ENCODE measurements around the gene GRIA3.

Gene GRIA3

DNA sequence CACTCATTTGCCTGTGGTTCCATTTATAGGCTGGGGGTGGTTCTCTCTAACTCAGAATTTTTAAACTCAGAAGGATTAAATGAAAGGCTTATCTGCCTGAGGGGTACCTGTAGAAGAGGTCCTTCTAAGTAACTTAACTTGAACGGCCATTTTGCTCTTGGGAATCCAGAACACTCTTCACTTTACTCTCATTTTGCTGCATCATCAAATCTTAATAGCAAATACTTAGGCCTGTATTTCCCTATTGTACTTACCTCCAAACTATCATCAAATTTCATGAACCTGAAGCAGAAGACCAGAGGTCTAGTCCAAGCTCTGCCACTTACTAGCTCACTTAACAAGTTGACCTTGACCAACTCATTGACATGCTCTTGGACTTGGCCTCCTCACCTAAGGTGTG lies 70.4 kb downstream of the GRIA3 start:
- Histone ChIP-seq H3F3A (ENCODE audit: insufficient read depth, low read length) (no peaks in the 10 kb centered on the region), H3K36me3 (ENCODE audit: insufficient read depth, low read length) (no peaks in the 10 kb centered on the region), H2AFZ (ENCODE audit: low read length) (no peak overlapping the region), H3K4me1 (ENCODE audit: insufficient read depth, low read length, severe bottlenecking) (no peaks in the 10 kb centered on the region), H3K9me2 (ENCODE audit: low read depth, low read length) (no peaks in the 10 kb centered on the region), H3K27me3 (ENCODE audit: insufficient read depth, low read length) (no peaks in the 10 kb centered on the region), H3K9ac (ENCODE audit: low read length) (no peak overlapping the region), H3K4me2 (ENCODE audit: low read length) (no peak overlapping the region), H4K20me1 (ENCODE audit: insufficient read depth, low read length) (no peaks in the 10 kb centered on the region), H3K79me2 (ENCODE audit: insufficient read depth, low read length) (no peaks in the 10 kb centered on the region), H3K27ac (ENCODE audit: low read depth, low read length, poor library complexity, severe bottlenecking) (no peak overlapping the region), H3K4me3 (ENCODE audit: low read depth, low read length, poor library complexity, severe bottlenecking) (no peak overlapping the region), H3K9me3 (ENCODE audit: low read length) (no peaks in the 10 kb centered on the region)
- TF ChIP-seq EZH2 (IDR thresholded peaks at IDR 0.05; ENCODE audit: borderline replicate concordance, low read length) (no peak), CTCF (IDR thresholded peaks at IDR 0.05; ENCODE audit: low read length) (no peak)

DNA sequence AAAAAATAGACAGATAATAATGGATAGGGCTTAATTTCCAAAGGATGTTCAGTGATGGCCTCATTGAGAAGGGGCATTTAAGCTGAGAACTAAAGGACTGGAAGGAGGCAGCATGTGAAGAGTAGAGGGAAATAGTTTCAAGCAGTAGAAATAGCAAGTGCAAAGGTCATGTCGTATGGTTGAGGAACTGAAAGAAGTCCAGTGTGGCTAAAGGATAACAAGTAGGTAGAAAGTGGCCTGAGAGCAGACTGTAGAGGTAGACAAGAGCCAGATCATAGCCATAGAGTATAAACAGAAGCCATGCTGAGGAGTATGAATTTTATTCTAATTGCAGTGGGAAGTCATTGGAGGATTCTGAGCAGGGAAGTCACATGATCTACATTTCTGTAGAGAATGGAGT lies 72.3 kb downstream of the GRIA3 start:
- H3K79me2 ChIP-seq (ENCODE audit: insufficient read depth, low read length), result no peaks in the 10 kb centered on the region
- no peak overlapping the region for H3K9ac ChIP-seq (ENCODE audit: low read length)
- no peak overlapping the region for H3K4me3 ChIP-seq (ENCODE audit: low read depth, low read length, poor library complexity, severe bottlenecking)
- no peaks in the 10 kb centered on the region for H3K36me3 ChIP-seq (ENCODE audit: insufficient read depth, low read length)
- no peaks in the 10 kb centered on the region for H3K4me1 ChIP-seq (ENCODE audit: insufficient read depth, low read length, severe bottlenecking)
- H3K4me2 ChIP-seq (ENCODE audit: low read length), result no peak overlapping the region
- no peaks in the 10 kb centered on the region for H4K20me1 ChIP-seq (ENCODE audit: insufficient read depth, low read length)
- no peak overlapping the region for H2AFZ ChIP-seq (ENCODE audit: low read length)
- H3K9me3 ChIP-seq (ENCODE audit: low read length), result no peaks in the 10 kb centered on the region
- H3K27ac ChIP-seq (ENCODE audit: low read depth, low read length, poor library complexity, severe bottlenecking), result no peak overlapping the region
- no peaks in the 10 kb centered on the region for H3K27me3 ChIP-seq (ENCODE audit: insufficient read depth, low read length)
- H3F3A ChIP-seq (ENCODE audit: insufficient read depth, low read length), result no peaks in the 10 kb centered on the region
- TF ChIP-seq CTCF (IDR thresholded peaks at IDR 0.05; ENCODE audit: low read length), result no peak
- TF ChIP-seq EZH2 (IDR thresholded peaks at IDR 0.05; ENCODE audit: borderline replicate concordance, low read length), result no peak
- no peaks in the 10 kb centered on the region for H3K9me2 ChIP-seq (ENCODE audit: low read depth, low read length)

- Histone ChIP-seq H3K4me2 (ENCODE audit: low read length) (no peak overlapping the region), H2AFZ (ENCODE audit: low read length) (no peak overlapping the region), H3F3A (ENCODE audit: insufficient read depth, low read length) (no peaks in the 10 kb centered on the region), H3K9me2 (ENCODE audit: low read depth, low read length) (no peaks in the 10 kb centered on the region), H3K4me1 (ENCODE audit: insufficient read depth, low read length, severe bottlenecking) (no peaks in the 10 kb centered on the region), H3K4me3 (ENCODE audit: low read depth, low read length, poor library complexity, severe bottlenecking) (no peak overlapping the region), H3K27ac (ENCODE audit: low read depth, low read length, poor library complexity, severe bottlenecking) (no peak overlapping the region), H4K20me1 (ENCODE audit: insufficient read depth, low read length) (no peaks in the 10 kb centered on the region), H3K36me3 (ENCODE audit: insufficient read depth, low read length) (no peaks in the 10 kb centered on the region), H3K9ac (ENCODE audit: low read length) (no peak overlapping the region), H3K79me2 (ENCODE audit: insufficient read depth, low read length) (no peaks in the 10 kb centered on the region), H3K27me3 (ENCODE audit: insufficient read depth, low read length) (no peaks in the 10 kb centered on the region), H3K9me3 (ENCODE audit: low read length) (no peaks in the 10 kb centered on the region)
- TF ChIP-seq EZH2 (IDR thresholded peaks at IDR 0.05; ENCODE audit: borderline replicate concordance, low read length) (no peak), CTCF (IDR thresholded peaks at IDR 0.05; ENCODE audit: low read length) (no peak)
Measured at GRCh38 chrX:123260920-123261418, 76.9 kb downstream of the GRIA3 start.
